GM12874 (cell line): ENCODE data around the gene DAZ3.
"Not testable (repeated sequence)": the region's sequence is repeated elsewhere in the genome, so short reads cannot be mapped to it uniquely, and the experiment has no call there.

Experiments used
- TF ChIP-seq, protein P1 (sequence below): IDR thresholded peaks from 2 replicates; pipeline ENCODE4 v1.5.1; 2011; ENCODE audit warnings: low read depth, mild to moderate bottlenecking, control low read depth, low read length, moderate library complexity; ENCODE audit not compliant: insufficient read depth

Gene DAZ3

DNA sequence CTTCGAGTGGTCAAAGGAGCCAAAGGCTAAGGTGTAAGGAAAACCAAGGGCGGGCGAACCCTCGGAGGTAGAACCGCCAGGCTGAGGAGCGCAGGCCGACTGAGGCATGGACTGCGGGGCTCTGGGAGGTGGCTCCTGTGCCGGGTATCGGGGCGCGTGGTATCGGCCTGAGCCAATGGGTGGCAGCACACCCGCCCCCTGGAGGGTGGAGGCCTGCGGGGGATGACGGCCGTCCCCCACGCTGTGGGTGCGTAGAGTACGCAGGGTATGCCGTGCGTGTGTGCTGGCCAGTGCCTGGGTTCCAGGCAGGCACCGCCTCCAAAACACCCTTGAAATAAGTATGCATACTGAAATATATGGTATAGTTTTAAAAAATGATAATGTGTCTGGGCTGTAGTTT lies at the start of gene DAZ3:
Gene DAZ3 (minus strand): TSS at position 101 of the 400 bp plus-strand sequence. CDS start 208 bp downstream, outside the sequence.
- TF ChIP-seq, protein P1, sequence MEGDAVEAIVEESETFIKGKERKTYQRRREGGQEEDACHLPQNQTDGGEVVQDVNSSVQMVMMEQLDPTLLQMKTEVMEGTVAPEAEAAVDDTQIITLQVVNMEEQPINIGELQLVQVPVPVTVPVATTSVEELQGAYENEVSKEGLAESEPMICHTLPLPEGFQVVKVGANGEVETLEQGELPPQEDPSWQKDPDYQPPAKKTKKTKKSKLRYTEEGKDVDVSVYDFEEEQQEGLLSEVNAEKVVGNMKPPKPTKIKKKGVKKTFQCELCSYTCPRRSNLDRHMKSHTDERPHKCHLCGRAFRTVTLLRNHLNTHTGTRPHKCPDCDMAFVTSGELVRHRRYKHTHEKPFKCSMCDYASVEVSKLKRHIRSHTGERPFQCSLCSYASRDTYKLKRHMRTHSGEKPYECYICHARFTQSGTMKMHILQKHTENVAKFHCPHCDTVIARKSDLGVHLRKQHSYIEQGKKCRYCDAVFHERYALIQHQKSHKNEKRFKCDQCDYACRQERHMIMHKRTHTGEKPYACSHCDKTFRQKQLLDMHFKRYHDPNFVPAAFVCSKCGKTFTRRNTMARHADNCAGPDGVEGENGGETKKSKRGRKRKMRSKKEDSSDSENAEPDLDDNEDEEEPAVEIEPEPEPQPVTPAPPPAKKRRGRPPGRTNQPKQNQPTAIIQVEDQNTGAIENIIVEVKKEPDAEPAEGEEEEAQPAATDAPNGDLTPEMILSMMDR = not testable (repeated sequence)

- TF ChIP-seq, protein P1 = not testable (repeated sequence)
Measured at GRCh38 chrY:24833619-24834018, 20.4 kb upstream of the DAZ3 start, which contains the start of gene DAZ4. DAZ4 (plus strand) TSS chrY:24833919; CDS start chrY:24834127, 208 bp downstream.
